Mesendoderm (in vitro differentiated cells): Measurements from ENCODE around the gene IQCN.

ENCODE experiments used
- DNase-seq: peaks from one replicate; pipeline ENCODE4 v3.0.0; 2013
- H2AK5ac ChIP-seq: 2 replicates; pipeline ENCODE4 v1.6.1; 2013; ENCODE audit warnings: low read length, inconsistent platforms
- H2BK120ac ChIP-seq: 2 replicates; pipeline ENCODE4 v1.6.1; 2013; ENCODE audit warnings: low read depth, mild to moderate bottlenecking, low read length, moderate library complexity, mixed read lengths
- H2BK15ac ChIP-seq: replicated peaks from 2 replicates; pipeline ENCODE4 v1.6.1; 2013; ENCODE audit warnings: low read depth, mild to moderate bottlenecking, moderate library complexity
- H2BK5ac ChIP-seq: 2 replicates; pipeline ENCODE4 v1.6.1; 2013; ENCODE audit warnings: low read length, inconsistent platforms
- H3K18ac ChIP-seq: 2 replicates; pipeline ENCODE4 v1.6.1; 2013; ENCODE audit warnings: mild to moderate bottlenecking, low read length, mixed read lengths
- H3K23ac ChIP-seq: one replicate; pipeline ENCODE4 v1.6.1; 2013; ENCODE audit warnings: low read length
- H3K27ac ChIP-seq: 2 replicates; pipeline ENCODE4 v1.5.1; 2013; ENCODE audit warnings: low read depth, mild to moderate bottlenecking, inconsistent platforms, low read length, moderate library complexity
- H3K27me3 ChIP-seq: 2 replicates; pipeline ENCODE4 v1.6.1; 2013; ENCODE audit warnings: low read length, control low read depth, mild to moderate bottlenecking, inconsistent platforms; ENCODE audit not compliant: insufficient read depth, poor library complexity
- H3K36me3 ChIP-seq: 2 replicates; pipeline ENCODE4 v1.6.1; 2013; ENCODE audit warnings: low read length, inconsistent platforms; ENCODE audit not compliant: control insufficient read depth, insufficient read depth
- H3K4ac ChIP-seq: one replicate; pipeline ENCODE4 v1.6.1; 2013; ENCODE audit warnings: low read depth, mild to moderate bottlenecking, low read length, moderate library complexity
- H3K4me1 ChIP-seq: 2 replicates; pipeline ENCODE4 v1.6.1; 2013; ENCODE audit warnings: low read depth, low read length, inconsistent platforms; ENCODE audit not compliant: control insufficient read depth
- H3K4me2 ChIP-seq: 2 replicates; pipeline ENCODE4 v1.6.1; 2013; ENCODE audit warnings: low read length
- H3K4me3 ChIP-seq: 2 replicates; pipeline ENCODE4 v1.5.1; 2013; ENCODE audit warnings: mild to moderate bottlenecking, low read length
- H3K56ac ChIP-seq: one replicate; pipeline ENCODE4 v1.6.1; 2013; ENCODE audit warnings: low read length
- H3K79me1 ChIP-seq: 2 replicates; pipeline ENCODE4 v1.6.1; 2013; ENCODE audit warnings: low read length, inconsistent platforms
- H3K79me2 ChIP-seq: 2 replicates; pipeline ENCODE4 v1.6.1; 2013; ENCODE audit warnings: mild to moderate bottlenecking, low read length; ENCODE audit not compliant: control insufficient read depth, insufficient read depth
- H3K9ac ChIP-seq: 2 replicates; pipeline ENCODE4 v1.6.1; 2013; ENCODE audit warnings: low read length, inconsistent platforms
- H4K5ac ChIP-seq: one replicate; pipeline ENCODE4 v1.6.1; 2013; ENCODE audit warnings: low read length
- H4K8ac ChIP-seq: one replicate; pipeline ENCODE4 v1.6.1; 2013; ENCODE audit warnings: low read depth, mild to moderate bottlenecking, control low read depth, low read length, moderate library complexity
- WGBS: extraction: QIAGEN DNeasy Blood & Tissue Kit; methylation state at CpG from one replicate; pipeline ENCODE4 v1.1.7; 2013; ENCODE audit warnings: low lambda C conversion rate, missing lambda C conversion rate; ENCODE audit not compliant: insufficient coverage; ENCODE audit errors: extremely low coverage; 5-methylcytosine and 5-hydroxymethylcytosine counted together

Gene IQCN

GRCh38 chr19:18295034-18295451 is 20.8 kb upstream of the IQCN start:
- WGBS: no CpG with 5 or more reads among the region's 4 CpGs
- Histone ChIP-seq H2BK15ac (no peak overlapping the region), H3K9ac (no peak overlapping the region), H3K79me2 (no peaks in the 10 kb centered on the region), H3K36me3 (no peaks in the 10 kb centered on the region), H3K4me3 (no peak overlapping the region), H3K56ac (no peak overlapping the region), H2AK5ac (no peak overlapping the region), H4K5ac (no peak overlapping the region), H3K23ac (no peak overlapping the region), H2BK5ac (no peak overlapping the region), H3K79me1 (no peaks in the 10 kb centered on the region), H2BK120ac (no peak overlapping the region), H3K27ac (no peak overlapping the region), H3K4ac (no peak overlapping the region), H3K18ac (no peak overlapping the region), H4K8ac (no peak overlapping the region), H3K27me3 (no peaks in the 10 kb centered on the region), H3K4me2 (no peak overlapping the region), H3K4me1 (peaks cover 5% of the 10 kb centered on the region)
- DNase-seq: no peak

GRCh38 chr19:18294467-18294864 is 20.2 kb upstream of the IQCN start:
- Histone ChIP-seq H2AK5ac (peak overlapping the region; percentile 48), H4K8ac (no peak overlapping the region)

GRCh38 chr19:18293642-18294466 is 19.6 kb upstream of the IQCN start:
- Histone ChIP-seq H3K4me2 (no peak overlapping the region), H3K23ac (no peak overlapping the region), H3K27me3 (no peaks in the 10 kb centered on the region), H3K79me2 (no peaks in the 10 kb centered on the region), H3K79me1 (no peaks in the 10 kb centered on the region), H4K8ac (no peak overlapping the region), H3K56ac (peak overlapping the region; percentile 57), H2BK120ac (no peak overlapping the region), H2BK5ac (peak overlapping the region; percentile 4), H2BK15ac (no peak overlapping the region), H3K4me3 (no peak overlapping the region), H2AK5ac (peak overlapping the region; percentile 48), H3K18ac (peak overlapping the region; percentile 42), H3K36me3 (no peaks in the 10 kb centered on the region), H3K9ac (peak overlapping the region; percentile 58), H3K4ac (no peak overlapping the region), H3K4me1 (peaks cover 5% of the 10 kb centered on the region), H3K27ac (peak overlapping the region; percentile 90), H4K5ac (no peak overlapping the region)
- peak; percentile 42 for DNase-seq
- no CpG with 5 or more reads among the region's 18 CpGs for WGBS

More at GRCh38 chr19:18294467-18294864, 20.2 kb upstream of the IQCN start:
- Histone ChIP-seq H3K9ac (no peak overlapping the region), H2BK15ac (no peak overlapping the region), H3K18ac (no peak overlapping the region), H3K56ac (peak overlapping the region; percentile 57), H3K79me2 (no peaks in the 10 kb centered on the region), H3K36me3 (no peaks in the 10 kb centered on the region), H3K4me2 (no peak overlapping the region), H3K27ac (no peak overlapping the region), H2BK5ac (no peak overlapping the region), H3K4me3 (no peak overlapping the region), H3K79me1 (no peaks in the 10 kb centered on the region), H3K4ac (no peak overlapping the region), H3K4me1 (peaks cover 5% of the 10 kb centered on the region), H2BK120ac (no peak overlapping the region), H4K5ac (no peak overlapping the region), H3K23ac (no peak overlapping the region), H3K27me3 (no peaks in the 10 kb centered on the region)
- peak; percentile 57 for DNase-seq
- no CpG with 5 or more reads among the region's 9 CpGs for WGBS

- H3K23ac ChIP-seq: no peak overlapping the region
- H2AK5ac ChIP-seq: no peak overlapping the region
- peak overlapping the region; percentile 81 for H3K56ac ChIP-seq
- H3K4me1 ChIP-seq: peaks cover 9% of the 10 kb centered on the region
- H2BK5ac ChIP-seq: peak overlapping the region; percentile 4
- no peaks in the 10 kb centered on the region for H3K36me3 ChIP-seq
- peak overlapping the region; percentile 42 for H3K18ac ChIP-seq
- no peaks in the 10 kb centered on the region for H3K79me2 ChIP-seq
- H3K9ac ChIP-seq: peak overlapping the region; percentile 85
- peak overlapping the region; percentile 99 for H3K27ac ChIP-seq
- DNase-seq: peak; percentile 98
- no peak overlapping the region for H3K4ac ChIP-seq
- WGBS: no CpG with 5 or more reads among the region's 31 CpGs
- peak overlapping the region; percentile 70 for H3K4me2 ChIP-seq
- no peaks in the 10 kb centered on the region for H3K27me3 ChIP-seq
- H3K4me3 ChIP-seq: peak overlapping the region; percentile 25
- H4K8ac ChIP-seq: no peak overlapping the region
- no peak overlapping the region for H4K5ac ChIP-seq
- H2BK120ac ChIP-seq: peak overlapping the region; percentile 52
- no peaks in the 10 kb centered on the region for H3K79me1 ChIP-seq
- H2BK15ac ChIP-seq: no peak overlapping the region
These were observed 18.8 kb upstream of the IQCN start for GRCh38 chr19:18292810-18293641.

GRCh38 chr19:18292462-18292809 is 18.2 kb upstream of the IQCN start:
- Histone ChIP-seq H3K36me3 (no peaks in the 10 kb centered on the region), H4K8ac (peak overlapping the region; percentile 41), H4K5ac (no peak overlapping the region), H2AK5ac (no peak overlapping the region), H3K4ac (peak overlapping the region; percentile 23), H3K27me3 (no peaks in the 10 kb centered on the region), H3K79me2 (no peaks in the 10 kb centered on the region), H3K18ac (peak overlapping the region; percentile 19), H3K4me2 (peak overlapping the region; percentile 70), H2BK15ac (peak overlapping the region; percentile 88), H3K4me3 (peak overlapping the region; percentile 25), H3K27ac (peak overlapping the region; percentile 99), H3K23ac (no peak overlapping the region), H2BK120ac (peak overlapping the region; percentile 88), H3K4me1 (peaks cover 10% of the 10 kb centered on the region), H3K9ac (peak overlapping the region; percentile 85), H2BK5ac (peak overlapping the region; percentile 37), H3K56ac (peak overlapping the region; percentile 81), H3K79me1 (no peaks in the 10 kb centered on the region)
- peak; percentile 94 for DNase-seq
- WGBS: no CpG with 5 or more reads among the region's 20 CpGs
